ENCODE measurements around the gene SFTA2. TPM values are rescaled to one million over a fixed set of nuclear protein-coding genes. Genes with fewer than 3 reads are reported as not detected.

SFTA2 gene
- total RNA-seq, 2 experiments from 2014 or later: not detected

- H3K4me1 Mint-ChIP-seq (ENCODE audit: low read depth): no peaks in the 10 kb centered on the region
Observed at GRCh38 chr6:30894935-30895334, 37.0 kb downstream of the SFTA2 start.

GRCh38 chr6:30894381-30894780 lies 37.6 kb downstream of the SFTA2 start:
- Mint-ChIP-seq H3K27ac (no peak overlapping the region), H3K27me3 (ENCODE audit: low read depth) (no peaks in the 10 kb centered on the region), H3K4me3 (no peak overlapping the region), H3K36me3 (ENCODE audit: low read depth) (no peaks in the 10 kb centered on the region), H3K4me1 (ENCODE audit: low read depth) (no peaks in the 10 kb centered on the region), H3K9me3 (ENCODE audit: insufficient read depth) (no peaks in the 10 kb centered on the region)
- CTCF ChIA-PET: no interaction called here
- DNase-seq (no peak), ATAC-seq (no peak)
- POLR2A ChIA-PET: interaction anchor here (0.6 kb wide), 1 partner anchor 1446 kb away, joined by 4 read pairs; no protein-coding TSS in a partner anchor

More at GRCh38 chr6:30894935-30895334, 37.0 kb downstream of the SFTA2 start:
- Mint-ChIP-seq H3K4me3 (no peak overlapping the region), H3K36me3 (ENCODE audit: low read depth) (no peaks in the 10 kb centered on the region), H3K27ac (no peak overlapping the region), H3K9me3 (ENCODE audit: insufficient read depth) (no peaks in the 10 kb centered on the region), H3K27me3 (ENCODE audit: low read depth) (no peaks in the 10 kb centered on the region)
- ATAC-seq (no peak), DNase-seq (no peak)
- ChIA-PET CTCF (interaction anchor here (1.0 to 1.5 kb wide), 2 partner anchors 72 to 185 kb away, joined by 3 read pairs; no protein-coding TSS in a partner anchor), POLR2A (no interaction called here)

GRCh38 chr6:30893666-30894065 lies 38.3 kb downstream of the SFTA2 start:
- no peaks in the 10 kb centered on the region for H3K27me3 Mint-ChIP-seq (ENCODE audit: low read depth)
- no peak for ATAC-seq
- no peak for DNase-seq
- H3K9me3 Mint-ChIP-seq (ENCODE audit: insufficient read depth): no peaks in the 10 kb centered on the region
- no peak overlapping the region for H3K4me3 Mint-ChIP-seq
- POLR2A ChIA-PET: interaction anchor here (0.6 kb wide), 1 partner anchor 1446 kb away, joined by 4 read pairs; no protein-coding TSS in a partner anchor
- no peak overlapping the region for H3K27ac Mint-ChIP-seq
- CTCF ChIA-PET: no interaction called here
- H3K4me1 Mint-ChIP-seq (ENCODE audit: low read depth): no peaks in the 10 kb centered on the region
- H3K36me3 Mint-ChIP-seq (ENCODE audit: low read depth): no peaks in the 10 kb centered on the region

GRCh38 chr6:30893001-30893591 lies 38.9 kb downstream of the SFTA2 start:
- ATAC-seq (no peak), DNase-seq (no peak)
- CTCF ChIA-PET: no interaction called here
- no peaks in the 10 kb centered on the region for H3K4me1 Mint-ChIP-seq (ENCODE audit: low read depth)
- POLR2A ChIA-PET: no interaction called here
- no peaks in the 10 kb centered on the region for H3K9me3 Mint-ChIP-seq (ENCODE audit: insufficient read depth)
- no peaks in the 10 kb centered on the region for H3K36me3 Mint-ChIP-seq (ENCODE audit: low read depth)
- no peak overlapping the region for H3K4me3 Mint-ChIP-seq
- no peaks in the 10 kb centered on the region for H3K27me3 Mint-ChIP-seq (ENCODE audit: low read depth)
- H3K27ac Mint-ChIP-seq: no peak overlapping the region

GRCh38 chr6:30891816-30892538 lies 40.0 kb downstream of the SFTA2 start:
- Mint-ChIP-seq H3K36me3 (ENCODE audit: low read depth) (no peaks in the 10 kb centered on the region), H3K27ac (no peak overlapping the region)

GRCh38 chr6:30891450-30891723 lies 40.6 kb downstream of the SFTA2 start:
- Mint-ChIP-seq H3K36me3 (ENCODE audit: low read depth) (no peaks in the 10 kb centered on the region), H3K9me3 (ENCODE audit: insufficient read depth) (no peaks in the 10 kb centered on the region), H3K4me3 (no peak overlapping the region), H3K27me3 (ENCODE audit: low read depth) (no peaks in the 10 kb centered on the region), H3K4me1 (ENCODE audit: low read depth) (peaks cover 5% of the 10 kb centered on the region), H3K27ac (no peak overlapping the region)
- ChIA-PET CTCF (no interaction called here), POLR2A (no interaction called here)
- DNase-seq: no peak
- ATAC-seq: no peak

More at GRCh38 chr6:30891816-30892538, 40.0 kb downstream of the SFTA2 start:
- no peak for ATAC-seq
- H3K4me1 Mint-ChIP-seq (ENCODE audit: low read depth): no peaks in the 10 kb centered on the region
- CTCF ChIA-PET: no interaction called here
- POLR2A ChIA-PET: no interaction called here
- no peaks in the 10 kb centered on the region for H3K9me3 Mint-ChIP-seq (ENCODE audit: insufficient read depth)
- no peak for DNase-seq
- no peak overlapping the region for H3K4me3 Mint-ChIP-seq
- H3K27me3 Mint-ChIP-seq (ENCODE audit: low read depth): no peaks in the 10 kb centered on the region

- Mint-ChIP-seq H3K27ac (peak overlapping the region; percentile 50), H3K4me1 (ENCODE audit: low read depth) (peaks cover 10% of the 10 kb centered on the region), H3K9me3 (ENCODE audit: insufficient read depth) (no peaks in the 10 kb centered on the region), H3K4me3 (no peak overlapping the region), H3K27me3 (ENCODE audit: low read depth) (no peaks in the 10 kb centered on the region), H3K36me3 (ENCODE audit: low read depth) (no peaks in the 10 kb centered on the region)
- ChIA-PET POLR2A (no interaction called here), CTCF (interaction anchor here (2.9 kb wide), 1 partner anchor 14 kb away, joined by 12 read pairs; no protein-coding TSS in a partner anchor)
- no peak for DNase-seq
- ATAC-seq: no peak
Observed at GRCh38 chr6:30890646-30891449, 41.1 kb downstream of the SFTA2 start.

- CTCF ChIA-PET: interaction anchor here (1.1 to 2.9 kb wide), 3 partner anchors 13 to 197 kb away, joined by 4 to 12 read pairs (median 5); no protein-coding TSS in a partner anchor
- POLR2A ChIA-PET: no interaction called here
Observed at GRCh38 chr6:30889921-30890645, 41.9 kb downstream of the SFTA2 start.

GRCh38 chr6:30889496-30889885 lies 42.5 kb downstream of the SFTA2 start:
- ATAC-seq: no peak
- Mint-ChIP-seq H3K27ac (no peak overlapping the region), H3K36me3 (ENCODE audit: low read depth) (no peaks in the 10 kb centered on the region), H3K4me1 (ENCODE audit: low read depth) (peaks cover 20% of the 10 kb centered on the region), H3K27me3 (ENCODE audit: low read depth) (no peaks in the 10 kb centered on the region), H3K9me3 (ENCODE audit: insufficient read depth) (no peaks in the 10 kb centered on the region), H3K4me3 (no peak overlapping the region)
- POLR2A ChIA-PET: no interaction called here
- DNase-seq: no peak
- CTCF ChIA-PET: interaction anchor here (1.1 to 2.9 kb wide), 3 partner anchors 13 to 198 kb away, joined by 4 to 12 read pairs (median 5); no protein-coding TSS in a partner anchor

More at GRCh38 chr6:30889921-30890645, 41.9 kb downstream of the SFTA2 start:
- Mint-ChIP-seq H3K27me3 (ENCODE audit: low read depth) (no peaks in the 10 kb centered on the region), H3K9me3 (ENCODE audit: insufficient read depth) (no peaks in the 10 kb centered on the region), H3K36me3 (ENCODE audit: low read depth) (no peaks in the 10 kb centered on the region), H3K4me1 (ENCODE audit: low read depth) (peaks cover 17% of the 10 kb centered on the region), H3K27ac (peak overlapping the region; percentile 50), H3K4me3 (no peak overlapping the region)
- no peak for ATAC-seq
- no peak for DNase-seq

- no peak for DNase-seq
- Mint-ChIP-seq H3K4me3 (no peak overlapping the region), H3K36me3 (ENCODE audit: low read depth) (no peaks in the 10 kb centered on the region), H3K4me1 (ENCODE audit: low read depth) (peaks cover 20% of the 10 kb centered on the region), H3K27me3 (ENCODE audit: low read depth) (no peaks in the 10 kb centered on the region), H3K9me3 (ENCODE audit: insufficient read depth) (no peaks in the 10 kb centered on the region), H3K27ac (no peak overlapping the region)
- POLR2A ChIA-PET: interaction anchor here (1.0 kb wide), 1 partner anchor 59 kb away, joined by 3 read pairs; no protein-coding TSS in a partner anchor
- CTCF ChIA-PET: interaction anchor here (0.7 to 2.9 kb wide), 5 partner anchors 12 to 198 kb away, joined by 3 to 12 read pairs (median 4); no protein-coding TSS in a partner anchor
- no peak for ATAC-seq
Observed at GRCh38 chr6:30888816-30889495, 43.0 kb downstream of the SFTA2 start.

All from activated CD8-positive, alpha-beta T cell treated with anti-CD3 and anti-CD28 coated beads, Interleukin-2, amount 10 ng/mL, durations not matched to agents 7 days and 5 days (primary cell).